Measurements from ENCODE around the gene ATF7.
"Not testable (repeated sequence)": the region's sequence is repeated elsewhere in the genome, so short reads cannot be mapped to it uniquely, and the experiment has no call there.

The ATF7 gene

GRCh38 chr12:53484686-53485575 is 141.3 kb downstream of the ATF7 start:
- no peak for DNase-seq (ENCODE audit: low read depth in 2 of 3, low spot score in 2 of 3)

- DNase-seq (ENCODE audit: low read depth in 2 of 3, low spot score in 2 of 3), result no peak
These were observed 142.2 kb downstream of the ATF7 start for GRCh38 chr12:53483979-53484377.

- DNase-seq (ENCODE audit: low read depth in 2 of 3, low spot score in 2 of 3), result no peak
These were observed 142.8 kb downstream of the ATF7 start for GRCh38 chr12:53483225-53483978.

GRCh38 chr12:53482626-53483168 is 143.5 kb downstream of the ATF7 start:
- no peak for DNase-seq (ENCODE audit: low read depth in 2 of 3, low spot score in 2 of 3)

- no peak for DNase-seq (ENCODE audit: low read depth in 2 of 3, low spot score in 2 of 3)
These were observed 144.1 kb downstream of the ATF7 start for GRCh38 chr12:53481939-53482586.

- DNase-seq (ENCODE audit: low read depth in 2 of 3, low spot score in 2 of 3), result not testable (repeated sequence)
These were observed 144.7 kb downstream of the ATF7 start for GRCh38 chr12:53481458-53481857.

GRCh38 chr12:53480491-53481442 is 145.4 kb downstream of the ATF7 start:
- no peak for DNase-seq (ENCODE audit: low read depth in 2 of 3, low spot score in 2 of 3)

- DNase-seq (ENCODE audit: low read depth in 2 of 3, low spot score in 2 of 3), result no peak
These were observed 146.9 kb downstream of the ATF7 start for GRCh38 chr12:53479331-53479730.

GRCh38 chr12:53478865-53479264 is 147.3 kb downstream of the ATF7 start:
- DNase-seq (ENCODE audit: low read depth in 2 of 3, low spot score in 2 of 3), result no peak

GRCh38 chr12:53476769-53477209 is 149.4 kb downstream of the ATF7 start:
- DNase-seq (ENCODE audit: low read depth in 2 of 3, low spot score in 2 of 3), result no peak

GRCh38 chr12:53474819-53475218 is 151.4 kb downstream of the ATF7 start:
- DNase-seq (ENCODE audit: low read depth in 2 of 3, low spot score in 2 of 3), result no peak

- no peak for DNase-seq (ENCODE audit: low read depth in 2 of 3, low spot score in 2 of 3)
These were observed 152.1 kb downstream of the ATF7 start for GRCh38 chr12:53474077-53474476.

GRCh38 chr12:53472056-53472582 is 154.1 kb downstream of the ATF7 start:
- no peak for DNase-seq (ENCODE audit: low read depth in 2 of 3, low spot score in 2 of 3)

- no peak for DNase-seq (ENCODE audit: low read depth in 2 of 3, low spot score in 2 of 3)
These were observed 157.9 kb downstream of the ATF7 start for GRCh38 chr12:53468282-53468681.

GRCh38 chr12:53467880-53468279 is 158.3 kb downstream of the ATF7 start:
- DNase-seq (ENCODE audit: low read depth in 2 of 3, low spot score in 2 of 3), result no peak

- no peak for DNase-seq (ENCODE audit: low read depth in 2 of 3, low spot score in 2 of 3)
These were observed 159.1 kb downstream of the ATF7 start for GRCh38 chr12:53467082-53467481.

GRCh38 chr12:53466640-53467039 is 159.5 kb downstream of the ATF7 start:
- no peak for DNase-seq (ENCODE audit: low read depth in 2 of 3, low spot score in 2 of 3)

- no peak for DNase-seq (ENCODE audit: low read depth in 2 of 3, low spot score in 2 of 3)
These were observed 160.5 kb downstream of the ATF7 start for GRCh38 chr12:53465679-53466078.

GRCh38 chr12:53464685-53465418 is 161.3 kb downstream of the ATF7 start:
- no peak for DNase-seq (ENCODE audit: low read depth in 2 of 3, low spot score in 2 of 3)

All from activated CD8-positive, alpha-beta memory T cell treated with anti-CD3 and anti-CD28 coated beads for 48 hours (primary cell).